NOMO-1 treated with dmso at 0.1 percent for 144 hours (cell line): ENCODE measurements around the gene COPS9.

Experiments used
- DNase-seq: peaks from one replicate; lab custom pipeline; 2025; ENCODE audit not compliant: unreplicated experiment; lab: John Stamatoyannopoulos, UW

The COPS9 gene

GRCh38 chr2:240149943-240150784 lies 14.1 kb upstream of the COPS9 start:
- DNase-seq: peak; percentile 8

- DNase-seq: no peak
Measured at GRCh38 chr2:240147911-240148587, 11.9 kb upstream of the COPS9 start.

- DNase-seq: no peak
Measured at GRCh38 chr2:240147382-240147781, 11.3 kb upstream of the COPS9 start.

GRCh38 chr2:240146627-240147278 lies 10.6 kb upstream of the COPS9 start:
- DNase-seq: no peak

- no peak for DNase-seq
Measured at GRCh38 chr2:240146141-240146561, 10.0 kb upstream of the COPS9 start.

GRCh38 chr2:240145461-240145860 lies 9.4 kb upstream of the COPS9 start:
- DNase-seq: no peak

- DNase-seq: no peak
Measured at GRCh38 chr2:240144649-240145261, 8.7 kb upstream of the COPS9 start.

GRCh38 chr2:240143801-240144648 lies 7.9 kb upstream of the COPS9 start:
- peak; percentile 38 for DNase-seq

- no peak for DNase-seq
Measured at GRCh38 chr2:240143276-240143675, 7.2 kb upstream of the COPS9 start.

- DNase-seq: no peak
Measured at GRCh38 chr2:240142859-240143258, 6.8 kb upstream of the COPS9 start.

GRCh38 chr2:240142256-240142775 lies 6.2 kb upstream of the COPS9 start:
- no peak for DNase-seq

GRCh38 chr2:240141736-240142135 lies 5.6 kb upstream of the COPS9 start:
- DNase-seq: no peak

GRCh38 chr2:240140920-240141319 lies 4.8 kb upstream of the COPS9 start:
- DNase-seq: no peak

GRCh38 chr2:240140511-240140910 lies 4.4 kb upstream of the COPS9 start, which contains the start of gene OTOS:
OTOS (minus strand) TSS chr2:240140658; CDS start chr2:240140326, 332 bp downstream.
- no peak for DNase-seq

GRCh38 chr2:240139666-240140393 lies 3.7 kb upstream of the COPS9 start:
- DNase-seq: no peak

- DNase-seq: no peak
Measured at GRCh38 chr2:240139011-240139441, 2.9 kb upstream of the COPS9 start.

GRCh38 chr2:240138254-240138984 lies 2.3 kb upstream of the COPS9 start:
- DNase-seq: no peak

GRCh38 chr2:240137596-240138253 lies 1.6 kb upstream of the COPS9 start:
- DNase-seq: no peak
